KMS-11 (cell line): ENCODE data around the gene KITLG.

ENCODE experiments used
- H2AFZ ChIP-seq: fragments of 200-600 bp; sonication (generic); 2 replicates; pipeline ENCODE4 v1.6.1; 2016; ENCODE audit warnings: antibody characterized with exemption, mixed run types, low read depth
- H3K27ac ChIP-seq: fragments of 200-600 bp; sonication (generic); 2 replicates; pipeline ENCODE4 v1.6.1; 2016; ENCODE audit warnings: mild to moderate bottlenecking, mixed run types
- H3K27me3 ChIP-seq: fragments of 200-600 bp; sonication (generic); 2 replicates; pipeline ENCODE4 v1.6.1; 2017; ENCODE audit warnings: mild to moderate bottlenecking, low read depth, mixed run types, moderate library complexity; ENCODE audit not compliant: insufficient read depth
- H3K36me3 ChIP-seq: fragments of 200-600 bp; sonication (generic); 2 replicates; pipeline ENCODE4 v1.6.1; 2017; ENCODE audit warnings: mild to moderate bottlenecking, mixed run types; ENCODE audit not compliant: insufficient read depth
- H3K4me1 ChIP-seq: fragments of 200-600 bp; sonication (generic); 2 replicates; pipeline ENCODE4 v1.6.1; 2016; ENCODE audit warnings: mild to moderate bottlenecking, low read depth, mixed run types; ENCODE audit not compliant: poor library complexity, severe bottlenecking
- H3K4me2 ChIP-seq: fragments of 200-600 bp; sonication (generic); 2 replicates; pipeline ENCODE4 v1.7.0; 2016; ENCODE audit warnings: mild to moderate bottlenecking, mixed run types
- H3K4me3 ChIP-seq: fragments of 200-600 bp; sonication (generic); IDR thresholded peaks from 2 replicates; pipeline ENCODE4 v1.6.1; 2017; ENCODE audit warnings: low read depth, low read length, mixed read lengths; ENCODE audit not compliant: insufficient read depth
- H3K79me2 ChIP-seq: fragments of 200-600 bp; sonication (generic); 2 replicates; pipeline ENCODE4 v1.6.1; 2016; ENCODE audit warnings: low read depth, mixed run types; ENCODE audit not compliant: insufficient read depth
- H3K9ac ChIP-seq: fragments of 200-600 bp; sonication (generic); 2 replicates; pipeline ENCODE4 v1.6.1; 2016; ENCODE audit warnings: mild to moderate bottlenecking, mixed run types
- H4K20me1 ChIP-seq: fragments of 200-600 bp; sonication (generic); 2 replicates; pipeline ENCODE4 v1.6.1; 2016; ENCODE audit warnings: mild to moderate bottlenecking, mixed run types; ENCODE audit not compliant: insufficient read depth
- TF ChIP-seq, protein P1 (sequence below): fragments of 200-600 bp; sonication (generic); conservative IDR thresholded peaks from 2 replicates; pipeline ENCODE4 v1.6.1; 2017; ENCODE audit warnings: low read depth, mild to moderate bottlenecking, antibody characterized with exemption, low read length, moderate library complexity, mixed read lengths

KITLG gene

DNA sequence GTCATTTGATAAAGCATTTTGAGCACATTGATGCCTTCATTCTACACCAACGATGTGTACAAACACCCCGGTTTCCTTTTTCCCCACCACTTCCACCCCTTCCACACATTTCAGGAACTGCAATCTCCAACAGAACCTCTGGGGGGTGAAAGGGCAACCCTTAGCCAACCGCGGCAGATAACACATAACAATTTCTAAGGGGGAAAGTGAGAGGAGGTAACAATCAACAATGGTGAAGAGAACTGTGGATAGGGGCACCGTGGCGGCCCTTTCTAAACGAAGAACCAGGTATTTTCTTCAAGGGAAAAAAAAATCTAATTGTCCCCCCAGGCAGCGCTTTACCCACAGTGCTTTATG, 1.1 kb downstream of the KITLG start:
- Histone ChIP-seq H3K9ac (no peak overlapping the region), H3K79me2 (no peaks in the 10 kb centered on the region), H4K20me1 (no peaks in the 10 kb centered on the region), H3K27ac (no peak overlapping the region), H2AFZ (no peak overlapping the region), H3K4me1 (peaks cover 4% of the 10 kb centered on the region), H3K27me3 (no peaks in the 10 kb centered on the region), H3K4me2 (peak overlapping the region; percentile 79; the same call in 1 of the 2 replicates), H3K4me3 (no peak overlapping the region), H3K36me3 (no peaks in the 10 kb centered on the region)
- TF ChIP-seq, protein P1, sequence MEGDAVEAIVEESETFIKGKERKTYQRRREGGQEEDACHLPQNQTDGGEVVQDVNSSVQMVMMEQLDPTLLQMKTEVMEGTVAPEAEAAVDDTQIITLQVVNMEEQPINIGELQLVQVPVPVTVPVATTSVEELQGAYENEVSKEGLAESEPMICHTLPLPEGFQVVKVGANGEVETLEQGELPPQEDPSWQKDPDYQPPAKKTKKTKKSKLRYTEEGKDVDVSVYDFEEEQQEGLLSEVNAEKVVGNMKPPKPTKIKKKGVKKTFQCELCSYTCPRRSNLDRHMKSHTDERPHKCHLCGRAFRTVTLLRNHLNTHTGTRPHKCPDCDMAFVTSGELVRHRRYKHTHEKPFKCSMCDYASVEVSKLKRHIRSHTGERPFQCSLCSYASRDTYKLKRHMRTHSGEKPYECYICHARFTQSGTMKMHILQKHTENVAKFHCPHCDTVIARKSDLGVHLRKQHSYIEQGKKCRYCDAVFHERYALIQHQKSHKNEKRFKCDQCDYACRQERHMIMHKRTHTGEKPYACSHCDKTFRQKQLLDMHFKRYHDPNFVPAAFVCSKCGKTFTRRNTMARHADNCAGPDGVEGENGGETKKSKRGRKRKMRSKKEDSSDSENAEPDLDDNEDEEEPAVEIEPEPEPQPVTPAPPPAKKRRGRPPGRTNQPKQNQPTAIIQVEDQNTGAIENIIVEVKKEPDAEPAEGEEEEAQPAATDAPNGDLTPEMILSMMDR: 0 out of 2 replicates have a peak, but pooled peaks have one; percentile 22

DNA sequence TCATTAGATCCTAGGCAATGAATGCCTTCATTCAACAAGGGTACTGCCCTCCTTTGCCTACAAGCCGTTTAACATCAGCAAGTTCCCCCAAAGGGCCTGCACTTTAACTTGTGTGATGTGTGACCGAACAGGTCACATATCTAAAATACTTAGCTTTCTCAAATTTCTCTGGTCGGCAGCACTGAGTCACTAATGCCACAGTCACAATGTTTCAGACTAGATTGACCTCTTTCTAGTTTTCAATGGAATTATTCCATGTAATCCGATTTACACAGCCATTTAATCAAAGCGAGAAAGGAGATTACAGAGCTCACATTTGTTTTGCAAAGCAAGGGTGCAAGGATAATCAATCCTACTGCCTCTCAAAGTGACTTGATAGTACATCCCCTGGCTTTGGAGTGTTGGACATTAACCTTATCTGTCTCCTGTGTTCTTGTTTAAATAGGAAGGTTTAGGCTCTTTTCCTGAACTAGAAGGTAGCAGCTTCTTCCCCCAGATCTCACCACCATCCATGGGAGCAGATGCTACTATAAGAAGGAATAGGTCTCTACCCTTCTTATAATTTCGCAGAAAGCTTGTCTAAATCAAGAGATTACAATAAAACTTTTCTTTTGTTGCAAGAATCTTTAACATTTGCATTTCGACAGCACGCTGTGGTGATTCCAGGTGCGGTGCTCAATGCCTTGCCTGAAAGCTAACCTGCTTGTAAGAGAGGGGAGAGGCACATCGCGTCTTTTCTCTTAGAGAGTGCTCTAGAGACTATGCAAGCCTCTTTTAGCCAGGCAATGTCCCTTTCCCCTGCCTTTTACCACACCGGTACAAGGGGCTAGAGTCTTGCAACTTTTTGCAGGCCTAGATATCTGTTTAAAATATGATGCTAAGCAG, 1.8 kb downstream of the KITLG start:
- no peaks in the 10 kb centered on the region for H3K36me3 ChIP-seq
- no peak overlapping the region for H3K27ac ChIP-seq
- H3K9ac ChIP-seq: no peak overlapping the region
- peaks cover 4% of the 10 kb centered on the region for H3K4me1 ChIP-seq
- H3K4me2 ChIP-seq: no peak overlapping the region
- no peaks in the 10 kb centered on the region for H4K20me1 ChIP-seq
- no peaks in the 10 kb centered on the region for H3K27me3 ChIP-seq
- no peak overlapping the region for H3K4me3 ChIP-seq
- H3K79me2 ChIP-seq: no peaks in the 10 kb centered on the region
- H2AFZ ChIP-seq: no peak overlapping the region
- TF ChIP-seq, protein P1: no peak

- H3K36me3 ChIP-seq: no peaks in the 10 kb centered on the region
- TF ChIP-seq, protein P1: no peak
- no peaks in the 10 kb centered on the region for H3K27me3 ChIP-seq
- no peak overlapping the region for H3K9ac ChIP-seq
- H3K4me1 ChIP-seq: peaks cover 4% of the 10 kb centered on the region
- no peaks in the 10 kb centered on the region for H4K20me1 ChIP-seq
- H3K4me2 ChIP-seq: no peak overlapping the region
- H3K4me3 ChIP-seq: no peak overlapping the region
- H3K27ac ChIP-seq: no peak overlapping the region
- H3K79me2 ChIP-seq: no peaks in the 10 kb centered on the region
- H2AFZ ChIP-seq: no peak overlapping the region
Measured at GRCh38 chr12:88577537-88577936, 2.7 kb downstream of the KITLG start.

- no peaks in the 10 kb centered on the region for H3K27me3 ChIP-seq
- no peak overlapping the region for H2AFZ ChIP-seq
- no peaks in the 10 kb centered on the region for H3K36me3 ChIP-seq
- H3K27ac ChIP-seq: no peak overlapping the region
- no peak overlapping the region for H3K4me2 ChIP-seq
- no peaks in the 10 kb centered on the region for H3K79me2 ChIP-seq
- no peak overlapping the region for H3K4me3 ChIP-seq
- TF ChIP-seq, protein P1: no peak
- H3K4me1 ChIP-seq: peaks cover 4% of the 10 kb centered on the region
- H4K20me1 ChIP-seq: no peaks in the 10 kb centered on the region
- no peak overlapping the region for H3K9ac ChIP-seq
Measured at GRCh38 chr12:88576866-88577265, 3.4 kb downstream of the KITLG start.
